SK-N-SH treated with all-trans-retinoic acid at 6 μM for 48 hours (cell line): Measurements from ENCODE around the gene KCNMA1.

Experiments used
- ATAC-seq: fragments of 200-7000 bp; cut with Tn5 transposase; 3 replicates; pipeline ENCODE4 v1.9.1; 2020; ENCODE audit warnings: mild to moderate bottlenecking, moderate library complexity
- ARNTL ChIP-seq: fragments of 450-650 bp; formaldehyde crosslinking; IDR thresholded peaks from 2 replicates; pipeline ENCODE4 v1.5.0; 2020; ENCODE audit warnings: low read depth, mild to moderate bottlenecking, moderate library complexity, borderline replicate concordance
- BACH2 ChIP-seq: fragments of 250-450 bp; sonication (Bioruptor Pico); IDR thresholded peaks from 2 replicates; pipeline ENCODE4 v1.9.0; 2021; ENCODE audit warnings: mild to moderate bottlenecking, borderline replicate concordance
- CSDC2 ChIP-seq: fragments of 250-450 bp; sonication (Bioruptor Pico); IDR thresholded peaks from 2 replicates; pipeline ENCODE4 v1.5.0; 2020; ENCODE audit warnings: mild to moderate bottlenecking, moderate library complexity
- CSRNP3 ChIP-seq: fragments of 250-450 bp; sonication (Bioruptor Pico); IDR thresholded peaks from 2 replicates; pipeline ENCODE4 v1.5.1; 2021; ENCODE audit warnings: mild to moderate bottlenecking, moderate library complexity
- ESRRG ChIP-seq: fragments of 250-450 bp; sonication (Bioruptor Pico); IDR thresholded peaks from 2 replicates; pipeline ENCODE4 v1.6.1; 2021; ENCODE audit warnings: mild to moderate bottlenecking
- GLIS3 ChIP-seq: fragments of 250-450 bp; sonication (Bioruptor Pico); IDR thresholded peaks from 2 replicates; pipeline ENCODE4 v1.5.0; 2020; ENCODE audit warnings: mild to moderate bottlenecking, moderate library complexity
- ISL1 ChIP-seq: fragments of 250-450 bp; sonication (Bioruptor Pico); IDR thresholded peaks from 2 replicates; pipeline ENCODE4 v2.1.2; 2022; ENCODE audit warnings: mild to moderate bottlenecking, moderate library complexity
- OSR1 ChIP-seq: fragments of 250-450 bp; sonication (Bioruptor Pico); IDR thresholded peaks from 2 replicates; pipeline ENCODE4 v1.8.0; 2022; ENCODE audit warnings: moderate library complexity, mild to moderate bottlenecking, inconsistent platforms
- POU6F1 ChIP-seq: fragments of 250-450 bp; sonication (Bioruptor Pico); IDR thresholded peaks from 2 replicates; pipeline ENCODE4 v1.8.0; 2021; ENCODE audit warnings: low read depth, mild to moderate bottlenecking, moderate library complexity, borderline replicate concordance
- PPARA ChIP-seq: fragments of 250-450 bp; sonication (Bioruptor Pico); IDR thresholded peaks from 2 replicates; pipeline ENCODE4 v1.5.0; 2020; ENCODE audit warnings: mild to moderate bottlenecking, borderline replicate concordance
- RARB ChIP-seq: fragments of 250-450 bp; sonication (Bioruptor Pico); IDR thresholded peaks from 2 replicates; pipeline ENCODE4 v1.8.0; 2021; ENCODE audit warnings: mild to moderate bottlenecking, moderate library complexity
- SNAI2 ChIP-seq: fragments of 250-450 bp; sonication (Bioruptor Pico); IDR thresholded peaks from 2 replicates; pipeline ENCODE4 v1.5.0; 2020; ENCODE audit warnings: mild to moderate bottlenecking, moderate library complexity
- TCF4 ChIP-seq: fragments of 250-450 bp; sonication (Bioruptor Pico); IDR thresholded peaks from 2 replicates; pipeline ENCODE4 v1.8.0; 2021; ENCODE audit warnings: mild to moderate bottlenecking, moderate library complexity, borderline replicate concordance
- TOX ChIP-seq: fragments of 250-450 bp; sonication (Bioruptor Pico); IDR thresholded peaks from 2 replicates; pipeline ENCODE4 v1.8.0; 2021; ENCODE audit warnings: mild to moderate bottlenecking, moderate library complexity, borderline replicate concordance
- TSHZ2 ChIP-seq: fragments of 250-450 bp; sonication (Bioruptor Pico); IDR thresholded peaks from 2 replicates; pipeline ENCODE4 v1.5.0; 2020; ENCODE audit warnings: mild to moderate bottlenecking, moderate library complexity
- ZC3H10 ChIP-seq: fragments of 250-450 bp; sonication (Bioruptor Pico); IDR thresholded peaks from 2 replicates; pipeline ENCODE4 v1.5.1; 2021; ENCODE audit warnings: mild to moderate bottlenecking, moderate library complexity
- ZFP3 ChIP-seq: fragments of 250-450 bp; sonication (Bioruptor Pico); IDR thresholded peaks from 2 replicates; pipeline ENCODE4 v1.5.0; 2020; ENCODE audit warnings: mild to moderate bottlenecking, moderate library complexity
- ZFP30 ChIP-seq: fragments of 450-650 bp; formaldehyde crosslinking; IDR thresholded peaks from 2 replicates; pipeline ENCODE4 v1.5.0; 2022; ENCODE audit warnings: mild to moderate bottlenecking, moderate library complexity
- ZNF8 ChIP-seq: fragments of 450-650 bp; formaldehyde crosslinking; IDR thresholded peaks from 2 replicates; pipeline ENCODE4 v1.5.0; 2020; ENCODE audit warnings: mild to moderate bottlenecking, moderate library complexity

The KCNMA1 gene

GRCh38 chr10:76925636-76926405 lies 711.8 kb downstream of the KCNMA1 start (continued):
- TF ChIP-seq CSRNP3 (CRISPR knock-in tag) (no peak), ISL1 (CRISPR knock-in tag) (no peak)
- TF ChIP-seq, all 23 proteins: peak for 0

GRCh38 chr10:76922666-76923065 lies 714.9 kb downstream of the KCNMA1 start:
- no peak for ATAC-seq
- TF ChIP-seq ESRRG (CRISPR knock-in tag): no peak
- no peak for TF ChIP-seq SNAI2
- TF ChIP-seq ARNTL (CRISPR knock-in tag): no peak
- TF ChIP-seq ZFP30 (CRISPR knock-in tag): no peak
- TF ChIP-seq BACH2 (CRISPR knock-in tag): no peak
- no peak for TF ChIP-seq CSDC2 (CRISPR knock-in tag)
- TF ChIP-seq TOX (CRISPR knock-in tag): no peak
- no peak for TF ChIP-seq OSR1
- no peak for TF ChIP-seq ZFP3 (CRISPR knock-in tag)
- TF ChIP-seq ZNF8: no peak
- no peak for TF ChIP-seq TCF4 (CRISPR knock-in tag)
- TF ChIP-seq POU6F1 (CRISPR knock-in tag): no peak

GRCh38 chr10:76921383-76922010 lies 716.1 kb downstream of the KCNMA1 start:
- TF ChIP-seq OSR1: no peak
- no peak for TF ChIP-seq ISL1 (CRISPR knock-in tag)
- TF ChIP-seq ZNF8: no peak
- no peak for TF ChIP-seq ZFP30 (CRISPR knock-in tag)
- no peak for ATAC-seq

- no peak for TF ChIP-seq ZC3H10 (CRISPR knock-in tag)
- TF ChIP-seq ARNTL (CRISPR knock-in tag): no peak
- no peak for TF ChIP-seq CSRNP3 (CRISPR knock-in tag)
- TF ChIP-seq GLIS3 (CRISPR knock-in tag): no peak
- no peak for TF ChIP-seq ZNF8
- no peak for TF ChIP-seq BACH2 (CRISPR knock-in tag)
- TF ChIP-seq, all 23 proteins: peak for 0
- ATAC-seq: no peak
Measured at GRCh38 chr10:76920581-76920980, 717.0 kb downstream of the KCNMA1 start.

- TF ChIP-seq TOX (CRISPR knock-in tag): no peak
- no peak for TF ChIP-seq CSRNP3 (CRISPR knock-in tag)
- no peak for TF ChIP-seq RARB (CRISPR knock-in tag)
- TF ChIP-seq ZC3H10 (CRISPR knock-in tag): no peak
- TF ChIP-seq PPARA (CRISPR knock-in tag): no peak
- TF ChIP-seq TSHZ2: no peak
- no peak for TF ChIP-seq ISL1 (CRISPR knock-in tag)
- no peak for ATAC-seq
Measured at GRCh38 chr10:76918106-76918505, 719.5 kb downstream of the KCNMA1 start.
